RWPE1 (cell line): ENCODE results near the gene SLC66A1.
"Not testable (repeated sequence)": the region's sequence is repeated elsewhere in the genome, so short reads cannot be mapped to it uniquely, and the experiment has no call there.

ENCODE experiments used
- CTCF ChIA-PET: fragments of 350-600 bp; sonication (Branson Sonifier 250); formaldehyde crosslinking; extraction: SDS; loops from one replicate; lab custom pipeline; 2021; lab: Yijun Ruan, JAX
- POLR2A ChIA-PET: fragments of 400-600 bp; formaldehyde crosslinking; extraction: SDS; loops from one replicate; lab custom pipeline; 2020; ENCODE audit warnings: antibody characterized with exemption; ENCODE audit not compliant: low non-redundant PET; lab: Yijun Ruan, JAX
- DNase-seq: peaks from one replicate; pipeline ENCODE4 v3.0.0; 2012; ENCODE audit warnings: low spot score
- H3K27ac ChIP-seq: fragments of 450-650 bp; 2 replicates; pipeline ENCODE4 v1.5.1; 2017
- CTCF ChIP-seq: fragments of 450-650 bp; conservative IDR thresholded peaks from 2 replicates; pipeline ENCODE4 v1.5.1; 2017; ENCODE audit warnings: low read depth, mild to moderate bottlenecking

SLC66A1 gene

GRCh38 chr1:19311931-19312781, at the start of gene SLC66A1, which contains the start of gene AKR7A2:
Gene SLC66A1 (plus strand): TSS chr1:19312326. CDS start chr1:19317678, 5,352 bp downstream.
Gene AKR7A2 (minus strand): TSS chr1:19312144. CDS start chr1:19312124, 20 bp downstream.
- ChIA-PET POLR2A (interaction anchor here (0.5 to 1.5 kb wide), 3 partner anchors 19 to 60 kb away, joined by 3 read pairs; partner anchors contain the start of genes EMC1 and MRTO4), CTCF (interaction anchor here (1.0 kb wide), 1 partner anchor 41 kb away, joined by 3 read pairs; no protein-coding TSS in a partner anchor)
- no peak for TF ChIP-seq CTCF
- H3K27ac ChIP-seq = peak within 1 kb of the TSS; percentile 78
- peak; percentile 95 for DNase-seq

GRCh38 chr1:19262744-19263143, 49.4 kb upstream of the SLC66A1 start:
- CTCF ChIA-PET = interaction anchor here (0.8 kb wide), 1 partner anchor 140 kb away, joined by 4 read pairs; no protein-coding TSS in a partner anchor
- no peak overlapping the region for H3K27ac ChIP-seq
- POLR2A ChIA-PET = no interaction called here
- TF ChIP-seq CTCF = no peak
- no peak for DNase-seq

- DNase-seq = no peak
- ChIA-PET CTCF (interaction anchor here (0.7 kb wide), 1 partner anchor 21 kb away, joined by 3 read pairs; no protein-coding TSS in a partner anchor), POLR2A (no interaction called here)
- H3K27ac ChIP-seq = no peak overlapping the region
- TF ChIP-seq CTCF = no peak
These were observed 43.7 kb upstream of the SLC66A1 start for GRCh38 chr1:19268445-19268844.

GRCh38 chr1:19269427-19270342, 42.4 kb upstream of the SLC66A1 start:
- TF ChIP-seq CTCF = peak; percentile 13; the same call in 1 of the 2 replicates
- H3K27ac ChIP-seq, POLR2A ChIA-PET, CTCF ChIA-PET: not testable (repeated sequence)
- DNase-seq = peak; percentile 19

GRCh38 chr1:19270343-19270730, 41.8 kb upstream of the SLC66A1 start:
- POLR2A ChIA-PET = not testable (repeated sequence)

GRCh38 chr1:19272064-19272463, 40.1 kb upstream of the SLC66A1 start:
- POLR2A ChIA-PET = no interaction called here
- CTCF ChIA-PET = interaction anchor here (0.7 kb wide), 1 partner anchor 305 kb away, joined by 4 read pairs; no protein-coding TSS in a partner anchor
- H3K27ac ChIP-seq = no peak overlapping the region
- TF ChIP-seq CTCF = no peak
- DNase-seq = no peak

More at GRCh38 chr1:19270343-19270730, 41.8 kb upstream of the SLC66A1 start:
- CTCF ChIA-PET = interaction anchor here (0.7 kb wide), 1 partner anchor 289 kb away, joined by 3 read pairs; no protein-coding TSS in a partner anchor
- not testable (repeated sequence) for H3K27ac ChIP-seq, DNase-seq
